ENCODE data around the gene ZNF587B. TPM values are rescaled to one million over a fixed set of nuclear protein-coding genes. Genes with fewer than 3 reads are reported as not detected.

Gene ZNF587B
- total and polyA plus RNA-seq, 2 donors (not counting 1 experiment from before 2014, with no cell fraction given), result 6.5 to 12.4 TPM

Other genes with a start within 250 kb of the ZNF587B start
- gene ZIK1, start 246.2 kb upstream of the ZNF587B start, total RNA-seq, result 7.1 and 7.2 TPM in 2 replicates
- 3.9 and 5.3 TPM in 2 replicates for gene ZIK1, start 246.2 kb upstream of the ZNF587B start, polyA plus RNA-seq
- gene ZNF530, start 230.4 kb upstream of the ZNF587B start, total RNA-seq, result 2.5 and 2.8 TPM in 2 replicates
- 1.6 and 2.5 TPM in 2 replicates for gene ZNF530, start 230.4 kb upstream of the ZNF587B start, polyA plus RNA-seq
- gene ZNF134, start 216.1 kb upstream of the ZNF587B start, total RNA-seq, result 22.9 and 30.6 TPM in 2 replicates
- gene ZNF134, start 216.1 kb upstream of the ZNF587B start, polyA plus RNA-seq, result 9.2 and 11.7 TPM in 2 replicates
- gene ZNF211, start 197.1 kb upstream of the ZNF587B start, total RNA-seq, result 11.6 and 16.8 TPM in 2 replicates
- gene ZNF211, start 197.1 kb upstream of the ZNF587B start, polyA plus RNA-seq, result 5.3 and 9.1 TPM in 2 replicates
- gene ZSCAN4, start 161.4 kb upstream of the ZNF587B start, total RNA-seq, result not detected in 2 replicates
- not detected in 2 replicates for gene ZSCAN4, start 161.4 kb upstream of the ZNF587B start, polyA plus RNA-seq
- gene ZNF551, start 148.3 kb upstream of the ZNF587B start, total RNA-seq, result 4.8 and 4.9 TPM in 2 replicates
- gene ZNF551, start 148.3 kb upstream of the ZNF587B start, polyA plus RNA-seq, result 3.7 and 4.8 TPM in 2 replicates
- gene ZNF154, start 121.1 kb upstream of the ZNF587B start, total RNA-seq, result 3.3 and 6.3 TPM in 2 replicates
- 1.8 and 2.7 TPM in 2 replicates for gene ZNF154, start 121.1 kb upstream of the ZNF587B start, polyA plus RNA-seq
- 10.5 and 16.8 TPM in 2 replicates for gene ZNF671, start 102.7 kb upstream of the ZNF587B start, total RNA-seq
- 3.4 and 5.2 TPM in 2 replicates for gene ZNF671, start 102.7 kb upstream of the ZNF587B start, polyA plus RNA-seq
- gene ZNF776, start 83.5 kb upstream of the ZNF587B start, total RNA-seq, result 10.3 and 20.0 TPM in 2 replicates
- 5.7 and 7.8 TPM in 2 replicates for gene ZNF776, start 83.5 kb upstream of the ZNF587B start, polyA plus RNA-seq
- gene ZNF586, start 60.6 kb upstream of the ZNF587B start, total RNA-seq, result 14.9 and 16.8 TPM in 2 replicates
- gene ZNF586, start 60.6 kb upstream of the ZNF587B start, polyA plus RNA-seq, result 5.9 and 6.1 TPM in 2 replicates
- 3.8 and 3.9 TPM in 2 replicates for gene ZNF552, start 15.4 kb upstream of the ZNF587B start, total RNA-seq
- gene ZNF552, start 15.4 kb upstream of the ZNF587B start, polyA plus RNA-seq, result 1.5 and 1.9 TPM in 2 replicates
- gene ZNF587, start 19.6 kb downstream of the ZNF587B start, total RNA-seq, result 12.1 and 23.6 TPM in 2 replicates
- gene ZNF587, start 19.6 kb downstream of the ZNF587B start, polyA plus RNA-seq, result 7.4 and 8.8 TPM in 2 replicates
- 3.9 and 6.1 TPM in 2 replicates for gene ZNF814, start 58.7 kb downstream of the ZNF587B start, total RNA-seq
- gene ZNF814, start 58.7 kb downstream of the ZNF587B start, polyA plus RNA-seq, result 5.5 and 7.8 TPM in 2 replicates
- 14.4 and 22.1 TPM in 2 replicates for gene ZNF417, start 86.3 kb downstream of the ZNF587B start, total RNA-seq
- gene ZNF417, start 86.3 kb downstream of the ZNF587B start, polyA plus RNA-seq, result 4.6 and 5.9 TPM in 2 replicates
- 8.2 and 8.4 TPM in 2 replicates for gene ZNF418, start 105.1 kb downstream of the ZNF587B start, total RNA-seq
- gene ZNF418, start 105.1 kb downstream of the ZNF587B start, polyA plus RNA-seq, result 2.2 and 3.3 TPM in 2 replicates
- gene ZNF256, start 117.4 kb downstream of the ZNF587B start, total RNA-seq, result 5.1 and 6.3 TPM in 2 replicates
- 3.0 and 3.7 TPM in 2 replicates for gene ZNF256, start 117.4 kb downstream of the ZNF587B start, polyA plus RNA-seq
- gene C19orf18, start 144.2 kb downstream of the ZNF587B start, total RNA-seq, result 0.26 and 0.83 TPM in 2 replicates
- 0.09 and 0.17 TPM in 2 replicates for gene C19orf18, start 144.2 kb downstream of the ZNF587B start, polyA plus RNA-seq
- gene ZNF606, start 172.5 kb downstream of the ZNF587B start, total RNA-seq, result 14.9 and 17.5 TPM in 2 replicates
- gene ZNF606, start 172.5 kb downstream of the ZNF587B start, polyA plus RNA-seq, result 3.5 and 4.7 TPM in 2 replicates
- gene ZSCAN1, start 203.7 kb downstream of the ZNF587B start, total RNA-seq, result under 0.01 TPM in 1 of 2 replicates, not detected in the other
- gene ZSCAN1, start 203.7 kb downstream of the ZNF587B start, polyA plus RNA-seq, result not detected in 2 replicates
- 6.2 and 11.2 TPM in 2 replicates for gene ZNF135, start 229.0 kb downstream of the ZNF587B start, total RNA-seq
- gene ZNF135, start 229.0 kb downstream of the ZNF587B start, polyA plus RNA-seq, result 5.6 and 6.6 TPM in 2 replicates